GM23248 (cell line): Measurements from ENCODE around the gene TBL1X. TPM values are rescaled to one million over a fixed set of nuclear protein-coding genes. Genes with fewer than 3 reads are reported as not detected.

Experiments used
- DNase-seq: peaks from one replicate; pipeline ENCODE4 v3.0.0-alpha.2; 2015
- H2AFZ ChIP-seq: fragments of 200-600 bp; sonication (generic); 2 replicates; pipeline ENCODE4 v1.6.1; 2016; ENCODE audit warnings: antibody characterized with exemption
- H3F3A ChIP-seq: fragments of 200-600 bp; sonication (generic); 2 replicates; pipeline ENCODE4 v1.6.1; 2016; ENCODE audit warnings: mild to moderate bottlenecking, antibody characterized with exemption, mixed run types; ENCODE audit not compliant: insufficient read depth
- H3K27ac ChIP-seq: fragments of 200-600 bp; sonication (generic); 2 replicates; pipeline ENCODE4 v1.5.1; 2016; ENCODE audit warnings: mild to moderate bottlenecking
- H3K27me3 ChIP-seq: fragments of 200-600 bp; sonication (generic); replicated peaks from 2 replicates; pipeline ENCODE4 v1.6.1; 2016; ENCODE audit warnings: mild to moderate bottlenecking; ENCODE audit not compliant: insufficient read depth
- H3K36me3 ChIP-seq: fragments of 200-600 bp; sonication (generic); 2 replicates; pipeline ENCODE4 v1.6.1; 2016; ENCODE audit warnings: low read depth, mild to moderate bottlenecking
- H3K4me1 ChIP-seq: fragments of 200-600 bp; sonication (generic); 2 replicates; pipeline ENCODE4 v1.6.1; 2016; ENCODE audit warnings: mild to moderate bottlenecking; ENCODE audit not compliant: insufficient read depth
- H3K4me2 ChIP-seq: fragments of 200-600 bp; sonication (generic); one replicate; pipeline ENCODE4 v1.6.1; 2016; ENCODE audit warnings: mild to moderate bottlenecking; ENCODE audit not compliant: unreplicated experiment
- H3K4me3 ChIP-seq: fragments of 200-600 bp; sonication (generic); 2 replicates; pipeline ENCODE4 v1.5.1; 2016; ENCODE audit warnings: mild to moderate bottlenecking
- H3K79me2 ChIP-seq: fragments of 200-600 bp; sonication (generic); 2 replicates; pipeline ENCODE4 v1.6.1; 2016; ENCODE audit warnings: mild to moderate bottlenecking; ENCODE audit not compliant: insufficient read depth
- H3K9ac ChIP-seq: fragments of 200-600 bp; sonication (generic); 2 replicates; pipeline ENCODE4 v1.6.1; 2016; ENCODE audit warnings: mild to moderate bottlenecking
- H3K9me2 ChIP-seq: fragments of 200-600 bp; sonication (generic); 2 replicates; pipeline ENCODE4 v1.6.1; 2016; ENCODE audit warnings: mixed run types, mild to moderate bottlenecking, moderate library complexity; ENCODE audit not compliant: insufficient read depth
- H3K9me3 ChIP-seq: fragments of 200-600 bp; sonication (generic); one replicate; pipeline ENCODE4 v1.6.1; 2017; ENCODE audit warnings: low read depth
- H4K20me1 ChIP-seq: fragments of 200-600 bp; sonication (generic); 2 replicates; pipeline ENCODE4 v1.6.0; 2016; ENCODE audit not compliant: insufficient read depth
- EZH2 ChIP-seq: fragments of 200-600 bp; sonication (generic); IDR thresholded peaks from 2 replicates; pipeline ENCODE4 v1.6.1; 2018; ENCODE audit warnings: antibody characterized with exemption, mild to moderate bottlenecking; ENCODE audit not compliant: insufficient read depth, poor library complexity, severe bottlenecking
- EZH2phosphoT487 ChIP-seq: fragments of 200-600 bp; sonication (generic); IDR thresholded peaks from 2 replicates; pipeline ENCODE4 v1.6.1; 2018; ENCODE audit warnings: antibody characterized with exemption, moderate library complexity, mild to moderate bottlenecking, low read depth; ENCODE audit not compliant: insufficient read depth
- WGBS, 2 experiments: methylation state at CpG; one replicate each; pipeline ENCODE4 v1.1.6; 2015 to 2017; ENCODE audit warnings: low lambda C conversion rate in 2 of 2, low coverage in 1 of 2; ENCODE audit errors: missing lambda C conversion rate in 2 of 2; 5-methylcytosine and 5-hydroxymethylcytosine counted together
- in situ Hi-C: fragments of 300-500 bp; cut with MboI; formaldehyde crosslinking; loops from 2 replicates; pipeline ENCODE4 v1.15.0; 2020
- polyA plus RNA-seq: library from polyadenylated mRNA; unstranded; fragments of >200 nt; fragmentation: Nextera tagmentation; extraction: Ambion mirVana; gene quantifications from 2 replicates; pipeline ENCODE4 v1.2.1, GENCODE V29; 2016
- total RNA-seq: library from RNA; depleted of rRNA; stranded (reverse); fragments of >200 nt; shearing (Covaris generic); gene quantifications from 2 replicates; pipeline ENCODE4 v1.2.3, GENCODE V29; 2014

Gene TBL1X
- total and polyA plus RNA-seq, 2 experiments from 2014 or later: 8.2 to 26.8 TPM

DNA sequence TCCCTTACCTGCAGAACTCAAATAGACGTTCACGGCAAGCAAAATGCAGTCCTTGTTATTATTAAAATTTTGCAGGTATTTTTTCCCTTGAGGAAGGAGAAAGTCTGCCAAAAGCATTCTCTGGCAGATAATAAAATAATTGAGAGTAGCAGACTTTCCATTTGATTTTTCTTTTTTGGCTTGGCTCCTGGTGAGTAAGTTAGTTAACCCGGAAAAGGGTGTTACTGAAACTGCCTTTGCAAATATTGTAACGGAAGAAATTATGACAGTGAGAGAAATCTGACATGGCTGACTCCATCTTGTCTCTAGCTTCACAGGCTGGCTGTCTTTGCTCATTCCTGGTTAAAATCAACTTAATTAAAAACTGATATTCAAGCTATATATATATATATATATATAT, 200.3 kb downstream of the TBL1X start:
- H4K20me1 ChIP-seq: no peaks in the 10 kb centered on the region
- no peak overlapping the region for H3K4me3 ChIP-seq
- no peaks in the 10 kb centered on the region for H3K27me3 ChIP-seq
- 63 to 65% methylated on average over 4 of the region's 4 CpGs for WGBS, 2 experiments
- no peaks in the 10 kb centered on the region for H3K9me2 ChIP-seq
- no peaks in the 10 kb centered on the region for H3K9me3 ChIP-seq
- in situ Hi-C loops: no loop called here
- no peaks in the 10 kb centered on the region for H3K36me3 ChIP-seq
- no peak overlapping the region for H3K4me2 ChIP-seq
- H3K27ac ChIP-seq: no peak overlapping the region
- no peaks in the 10 kb centered on the region for H3K79me2 ChIP-seq
- no peaks in the 10 kb centered on the region for H3F3A ChIP-seq
- TF ChIP-seq EZH2phosphoT487: no peak
- TF ChIP-seq EZH2: no peak
- H2AFZ ChIP-seq: no peak overlapping the region
- H3K4me1 ChIP-seq: no peaks in the 10 kb centered on the region
- DNase-seq: peak; percentile 5
- no peak overlapping the region for H3K9ac ChIP-seq

DNA sequence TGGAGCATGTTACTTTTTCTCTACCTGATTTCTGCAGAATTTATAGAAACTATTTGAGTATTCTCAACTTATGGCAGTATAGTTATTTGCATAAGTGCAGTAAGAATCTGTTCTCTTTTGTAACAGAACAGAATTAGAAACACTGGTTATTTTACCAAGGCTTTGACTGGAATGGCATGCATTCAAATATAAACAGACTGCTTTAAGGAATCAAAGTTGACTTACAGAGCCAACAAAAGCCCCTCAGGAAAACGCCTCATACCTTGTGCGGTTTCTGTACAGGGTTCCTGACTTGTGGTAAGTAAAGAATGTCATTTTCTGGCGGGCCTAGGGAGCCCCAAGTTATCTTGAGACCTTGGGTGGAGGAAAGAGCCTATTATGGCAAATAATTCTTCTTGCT, 203.7 kb downstream of the TBL1X start:
- no peaks in the 10 kb centered on the region for H4K20me1 ChIP-seq
- WGBS, 2 experiments: 54 to 67% methylated on average over 3 of the region's 3 CpGs
- H3K36me3 ChIP-seq: no peaks in the 10 kb centered on the region
- no peaks in the 10 kb centered on the region for H3K79me2 ChIP-seq
- H3K4me1 ChIP-seq: no peaks in the 10 kb centered on the region
- no peaks in the 10 kb centered on the region for H3K9me2 ChIP-seq
- no peak overlapping the region for H3K4me3 ChIP-seq
- H2AFZ ChIP-seq: no peak overlapping the region
- TF ChIP-seq EZH2: no peak
- TF ChIP-seq EZH2phosphoT487: no peak
- no peaks in the 10 kb centered on the region for H3K9me3 ChIP-seq
- H3F3A ChIP-seq: no peaks in the 10 kb centered on the region
- no peaks in the 10 kb centered on the region for H3K27me3 ChIP-seq
- in situ Hi-C loops: no loop called here
- no peak overlapping the region for H3K9ac ChIP-seq
- no peak overlapping the region for H3K4me2 ChIP-seq
- DNase-seq: no peak
- no peak overlapping the region for H3K27ac ChIP-seq

DNA sequence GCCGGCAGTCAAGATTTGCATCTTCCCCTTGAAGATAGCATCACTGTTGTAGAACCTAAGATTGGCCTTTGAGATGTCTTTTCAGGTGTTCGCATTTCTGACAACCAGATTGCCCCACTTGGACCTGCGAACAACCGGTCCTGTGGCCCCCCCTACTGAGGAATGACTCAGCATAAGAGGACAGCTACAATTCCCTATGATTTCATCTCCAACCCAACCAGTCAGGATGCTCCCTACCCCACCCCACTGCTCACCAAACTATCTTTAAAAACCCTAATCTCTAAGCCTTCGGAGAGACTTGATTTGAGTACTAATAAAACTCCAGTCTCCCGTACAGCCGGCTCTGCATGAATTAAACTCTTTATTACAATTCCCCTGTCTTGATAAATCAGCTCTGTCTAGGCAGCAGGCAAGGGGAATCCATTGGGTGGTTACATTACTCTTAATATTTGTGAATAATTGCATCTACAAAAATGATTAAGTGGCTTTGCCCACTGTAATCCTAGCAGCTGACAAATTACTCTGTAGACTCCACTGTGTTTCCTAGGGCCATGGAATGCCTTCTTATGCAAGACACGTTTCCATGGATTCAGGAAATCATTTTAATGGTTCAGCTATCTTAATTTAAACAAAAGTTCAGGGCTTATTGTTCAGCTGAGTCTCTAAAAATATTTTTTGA, 205.4 kb downstream of the TBL1X start:
- Histone ChIP-seq H3K27me3 (no peaks in the 10 kb centered on the region), H2AFZ (no peak overlapping the region), H3K4me2 (no peak overlapping the region), H3K36me3 (no peaks in the 10 kb centered on the region), H3K9ac (no peak overlapping the region), H3K9me3 (no peaks in the 10 kb centered on the region), H3K27ac (no peak overlapping the region), H3K4me3 (no peak overlapping the region), H3F3A (no peaks in the 10 kb centered on the region), H3K4me1 (no peaks in the 10 kb centered on the region), H3K79me2 (no peaks in the 10 kb centered on the region), H3K9me2 (no peaks in the 10 kb centered on the region), H4K20me1 (no peaks in the 10 kb centered on the region)
- DNase-seq: peak; percentile 13
- in situ Hi-C loops: no loop called here
- WGBS, 2 experiments: 96 to 98% methylated on average over 8 of the region's 8 CpGs
- TF ChIP-seq EZH2phosphoT487: no peak
- no peak for TF ChIP-seq EZH2

DNA sequence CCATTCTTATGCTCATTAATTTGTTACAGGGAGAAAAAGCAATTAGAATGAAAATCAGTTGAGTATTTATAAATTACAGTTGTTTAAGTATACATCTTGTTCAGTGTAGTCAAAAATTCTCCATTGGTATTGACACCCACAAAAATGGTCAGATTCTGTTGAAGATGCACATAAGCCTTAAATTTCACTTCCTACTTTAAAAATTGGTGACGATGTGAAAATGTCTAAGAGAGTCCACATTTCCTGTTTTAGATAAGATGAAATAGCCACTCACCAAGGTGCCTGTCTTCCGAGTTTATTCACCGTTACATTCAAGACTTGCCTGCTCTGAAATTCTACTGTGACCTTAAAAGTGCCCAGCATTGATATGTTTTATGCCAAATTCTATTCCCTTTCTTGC, 207.1 kb downstream of the TBL1X start:
- Histone ChIP-seq H2AFZ (no peak overlapping the region), H3K79me2 (no peaks in the 10 kb centered on the region), H3K4me1 (no peaks in the 10 kb centered on the region), H3K9me3 (no peaks in the 10 kb centered on the region), H3K4me2 (no peak overlapping the region), H3F3A (no peaks in the 10 kb centered on the region), H3K9me2 (no peaks in the 10 kb centered on the region), H3K9ac (no peak overlapping the region), H4K20me1 (no peaks in the 10 kb centered on the region), H3K27ac (no peak overlapping the region), H3K36me3 (no peaks in the 10 kb centered on the region), H3K27me3 (no peaks in the 10 kb centered on the region), H3K4me3 (no peak overlapping the region)
- in situ Hi-C loops: no loop called here
- no peak for TF ChIP-seq EZH2
- no peak for TF ChIP-seq EZH2phosphoT487
- WGBS, 2 experiments: 92 to 93% methylated on average over 3 of the region's 3 CpGs
- no peak for DNase-seq
